Effector memory CD8-positive, alpha-beta T cell (primary cell): Measurements from ENCODE around the gene NFATC1.

Experiments
- ATAC-seq: fragments of 150-1000 bp; cut with Tn5 transposase; replicated peaks from 2 replicates; pipeline ENCODE4 v1.10.0; 2021; ENCODE audit warnings: mild to moderate bottlenecking, moderate library complexity
- DNase-seq, 3 experiments: peaks; one replicate each; pipeline ENCODE4 v3.0.0; 2021
- H3K27ac Mint-ChIP-seq, 2 donors: one replicate each; pipeline ENCODE4 v1.8.0; 2022; ENCODE audit warnings: mild to moderate bottlenecking in 2 of 2, mixed read lengths in 2 of 2, moderate library complexity in 2 of 2
- H3K27me3 Mint-ChIP-seq, 2 donors: one replicate each; pipeline ENCODE4 v1.8.0; 2022; ENCODE audit warnings: mixed read lengths in 2 of 2
- H3K36me3 Mint-ChIP-seq: one replicate; pipeline ENCODE4 v1.8.0; 2022; ENCODE audit warnings: mild to moderate bottlenecking, moderate library complexity, mixed read lengths; ENCODE audit not compliant: insufficient read depth
- H3K4me1 Mint-ChIP-seq, 2 donors: one replicate each; pipeline ENCODE4 v1.8.0; 2022; ENCODE audit warnings: low read depth in 2 of 2, mixed read lengths in 2 of 2
- H3K4me3 Mint-ChIP-seq, 2 donors: one replicate each; pipeline ENCODE4 v1.8.0; 2022; ENCODE audit warnings: mild to moderate bottlenecking in 2 of 2, mixed read lengths in 2 of 2, moderate library complexity in 2 of 2
- H3K9me3 Mint-ChIP-seq, 2 donors: one replicate each; pipeline ENCODE4 v1.8.0; 2022; ENCODE audit warnings: mixed read lengths in 2 of 2
- total RNA-seq, 9 experiments: gene quantifications; one replicate each; lab custom pipeline; 2026; lab: John Stamatoyannopoulos, UW

The NFATC1 gene
- total RNA-seq: 36.8 to 70.3 (median 50.4) reads per million in 9 experiments

- peaks cover 24% of the 10 kb centered on the region for H3K36me3 Mint-ChIP-seq
- no peaks in the 10 kb centered on the region for H3K9me3 Mint-ChIP-seq
- peaks cover 17 to 23% of the 10 kb centered on the region in 2 donors for H3K27me3 Mint-ChIP-seq
- H3K4me1 Mint-ChIP-seq: peaks cover 13 to 17% of the 10 kb centered on the region in 2 donors
- peak within 1 kb of the TSS in 1 of 2 donors; percentile 59 for H3K27ac Mint-ChIP-seq
- peak; percentile 49 to 64 (median 63) for DNase-seq
- peak; percentile 51 for ATAC-seq
- H3K4me3 Mint-ChIP-seq: peak within 1 kb of the TSS; percentile 77 to 83
Measured at GRCh38 chr18:79395761-79396404, at the start of gene NFATC1. Gene NFATC1, plus strand, starts transcription at chr18:79395930. Its CDS starts 295 bp downstream, at chr18:79396225.

GRCh38 chr18:79345981-79346380 lies 49.7 kb upstream of the NFATC1 start:
- Mint-ChIP-seq H3K4me1 (no peaks in the 10 kb centered on the region), H3K27ac (no peak overlapping the region), H3K9me3 (no peaks in the 10 kb centered on the region), H3K27me3 (no peaks in the 10 kb centered on the region), H3K36me3 (peaks cover 64% of the 10 kb centered on the region), H3K4me3 (no peak overlapping the region)
- ATAC-seq: no peak
- no peak for DNase-seq

- Mint-ChIP-seq H3K4me3 (no peak overlapping the region), H3K27me3 (no peaks in the 10 kb centered on the region), H3K9me3 (no peaks in the 10 kb centered on the region), H3K36me3 (peaks cover 71% of the 10 kb centered on the region), H3K27ac (peak overlapping the region in 1 of 2 donors; percentile 17), H3K4me1 (no peaks in the 10 kb centered on the region)
- DNase-seq (no peak), ATAC-seq (no peak)
Measured at GRCh38 chr18:79348066-79348465, 47.7 kb upstream of the NFATC1 start.

GRCh38 chr18:79352432-79352831 lies 43.3 kb upstream of the NFATC1 start:
- ATAC-seq: no peak
- Mint-ChIP-seq H3K27ac (no peak overlapping the region), H3K4me1 (peaks cover 5 to 8% of the 10 kb centered on the region in 2 donors), H3K4me3 (no peak overlapping the region), H3K9me3 (no peaks in the 10 kb centered on the region), H3K27me3 (no peaks in the 10 kb centered on the region), H3K36me3 (peaks cover 32% of the 10 kb centered on the region)
- no peak for DNase-seq

- Mint-ChIP-seq H3K27me3 (no peaks in the 10 kb centered on the region), H3K9me3 (no peaks in the 10 kb centered on the region), H3K27ac (no peak overlapping the region), H3K4me1 (peaks cover 5 to 8% of the 10 kb centered on the region in 2 donors), H3K36me3 (peaks cover 24% of the 10 kb centered on the region), H3K4me3 (no peak overlapping the region)
- ATAC-seq: no peak
- no peak for DNase-seq
Measured at GRCh38 chr18:79353267-79353666, 42.5 kb upstream of the NFATC1 start.

- H3K4me1 Mint-ChIP-seq: peaks cover 5 to 12% of the 10 kb centered on the region in 2 donors
- H3K9me3 Mint-ChIP-seq: no peaks in the 10 kb centered on the region
- DNase-seq: no peak
- no peak for ATAC-seq
- H3K36me3 Mint-ChIP-seq: peaks cover 23% of the 10 kb centered on the region
- peak overlapping the region; percentile 10 to 26 for H3K27ac Mint-ChIP-seq
- no peak overlapping the region for H3K4me3 Mint-ChIP-seq
- H3K27me3 Mint-ChIP-seq: no peaks in the 10 kb centered on the region
Measured at GRCh38 chr18:79354350-79354749, 41.4 kb upstream of the NFATC1 start.

GRCh38 chr18:79355433-79356335 lies 40.0 kb upstream of the NFATC1 start:
- H3K36me3 Mint-ChIP-seq: peaks cover 27% of the 10 kb centered on the region
- no peak for ATAC-seq
- H3K27me3 Mint-ChIP-seq: no peaks in the 10 kb centered on the region

GRCh38 chr18:79356435-79356834 lies 39.3 kb upstream of the NFATC1 start:
- Mint-ChIP-seq H3K27me3 (no peaks in the 10 kb centered on the region), H3K9me3 (no peaks in the 10 kb centered on the region), H3K36me3 (peaks cover 28% of the 10 kb centered on the region), H3K4me3 (no peak overlapping the region), H3K4me1 (peaks cover 5 to 12% of the 10 kb centered on the region in 2 donors), H3K27ac (peak overlapping the region; percentile 52 to 85)
- ATAC-seq (no peak), DNase-seq (no peak)

More at GRCh38 chr18:79355433-79356335, 40.0 kb upstream of the NFATC1 start:
- H3K4me1 Mint-ChIP-seq: peaks cover 5 to 12% of the 10 kb centered on the region in 2 donors
- no peak overlapping the region for H3K4me3 Mint-ChIP-seq
- H3K9me3 Mint-ChIP-seq: no peaks in the 10 kb centered on the region
- H3K27ac Mint-ChIP-seq: peak overlapping the region in 1 of 2 donors; percentile 52
- DNase-seq: no peak

- no peak for DNase-seq
- Mint-ChIP-seq H3K36me3 (peaks cover 38% of the 10 kb centered on the region), H3K27me3 (no peaks in the 10 kb centered on the region), H3K27ac (no peak overlapping the region), H3K9me3 (no peaks in the 10 kb centered on the region), H3K4me3 (no peak overlapping the region), H3K4me1 (peaks cover 3% of the 10 kb centered on the region in 2 donors)
- ATAC-seq: no peak
Measured at GRCh38 chr18:79360933-79361332, 34.8 kb upstream of the NFATC1 start.

- peaks cover 38% of the 10 kb centered on the region for H3K36me3 Mint-ChIP-seq
- no peak for ATAC-seq
- no peaks in the 10 kb centered on the region for H3K9me3 Mint-ChIP-seq
Measured at GRCh38 chr18:79361766-79362522, 33.8 kb upstream of the NFATC1 start.

GRCh38 chr18:79365701-79366100 lies 30.0 kb upstream of the NFATC1 start:
- Mint-ChIP-seq H3K27me3 (no peaks in the 10 kb centered on the region), H3K36me3 (peaks cover 30% of the 10 kb centered on the region), H3K9me3 (no peaks in the 10 kb centered on the region), H3K27ac (peak overlapping the region in 1 of 2 donors; percentile 82), H3K4me3 (no peak overlapping the region), H3K4me1 (peaks cover 6 to 8% of the 10 kb centered on the region in 2 donors)
- ATAC-seq (no peak), DNase-seq (no peak)

More at GRCh38 chr18:79361766-79362522, 33.8 kb upstream of the NFATC1 start:
- Mint-ChIP-seq H3K27ac (peak overlapping the region in 1 of 2 donors; percentile 60), H3K27me3 (no peaks in the 10 kb centered on the region), H3K4me1 (peaks cover 0 to 3% of the 10 kb centered on the region in 2 donors), H3K4me3 (no peak overlapping the region)
- DNase-seq: no peak

- no peak for DNase-seq
- Mint-ChIP-seq H3K27ac (no peak overlapping the region), H3K4me3 (no peak overlapping the region), H3K36me3 (peaks cover 26% of the 10 kb centered on the region), H3K4me1 (peaks cover 8 to 9% of the 10 kb centered on the region in 2 donors), H3K9me3 (no peaks in the 10 kb centered on the region), H3K27me3 (no peaks in the 10 kb centered on the region)
- no peak for ATAC-seq
Measured at GRCh38 chr18:79366177-79367094, 29.3 kb upstream of the NFATC1 start.
